Mesothelial cell of epicardium (in vitro differentiated cells): ENCODE data around the gene ARIH2. TPM values are rescaled to one million over a fixed set of nuclear protein-coding genes. Genes with fewer than 3 reads are reported as not detected.

ENCODE experiments used
- DNase-seq, 2 experiments: peaks; one replicate each; pipeline ENCODE4 v3.0.0; 2021; ENCODE audit warnings: low spot score in 2 of 2; ENCODE audit not compliant: unreplicated experiment in 2 of 2
- H3K27ac Mint-ChIP-seq: 2 replicates; pipeline ENCODE4 v1.8.0; 2021; ENCODE audit warnings: mixed read lengths
- H3K27me3 Mint-ChIP-seq: 2 replicates; pipeline ENCODE4 v1.8.0; 2021; ENCODE audit warnings: low read depth, mixed read lengths
- H3K36me3 Mint-ChIP-seq: 2 replicates; pipeline ENCODE4 v1.8.0; 2021; ENCODE audit warnings: mixed read lengths
- H3K4me1 Mint-ChIP-seq: 2 replicates; pipeline ENCODE4 v1.8.0; 2021; ENCODE audit warnings: mixed read lengths
- H3K4me3 Mint-ChIP-seq: 2 replicates; pipeline ENCODE4 v1.8.0; 2021; ENCODE audit warnings: mild to moderate bottlenecking, moderate library complexity, mixed read lengths
- H3K9me3 Mint-ChIP-seq: 2 replicates; pipeline ENCODE4 v1.8.0; 2021; ENCODE audit warnings: mixed read lengths
- CTCF ChIP-seq: fragments of 200-600 bp; sonication (generic); IDR thresholded peaks from one replicate; pipeline ENCODE4 v1.5.0; 2021; ENCODE audit warnings: antibody characterized with exemption; ENCODE audit not compliant: unreplicated experiment
- microRNA-seq: library from miRNA; unstranded; fragments of <30 nt; microRNA quantifications from one replicate; pipeline ENCODE4 v1.2.0, GENCODE V29; 2021; ENCODE audit warnings: inconsistent platforms, mixed read lengths
- total RNA-seq: library from RNA; stranded (reverse); gene quantifications from 3 replicates; pipeline ENCODE4 v1.2.1, GENCODE V29; 2021

ARIH2 gene
- total RNA-seq, 1 donor from 2014 or later = 102 TPM

GRCh38 chr3:49032646-49033304, 114.1 kb downstream of the ARIH2 start:
- Mint-ChIP-seq H3K4me3 (no peak overlapping the region), H3K27me3 (no peaks in the 10 kb centered on the region), H3K4me1 (peaks cover 16% of the 10 kb centered on the region), H3K9me3 (no peaks in the 10 kb centered on the region), H3K36me3 (peaks cover 21% of the 10 kb centered on the region), H3K27ac (no peak overlapping the region)
- TF ChIP-seq CTCF = no peak
- no peak for DNase-seq

- H3K4me1 Mint-ChIP-seq = peaks cover under 1% of the 10 kb centered on the region
- no peaks in the 10 kb centered on the region for H3K27me3 Mint-ChIP-seq
- peaks cover 21% of the 10 kb centered on the region for H3K36me3 Mint-ChIP-seq
- no peak for DNase-seq
- H3K27ac Mint-ChIP-seq = no peak overlapping the region
- no peak overlapping the region for H3K4me3 Mint-ChIP-seq
- H3K9me3 Mint-ChIP-seq = no peaks in the 10 kb centered on the region
- no peak for TF ChIP-seq CTCF
Observed at GRCh38 chr3:49034650-49035049, 116.0 kb downstream of the ARIH2 start.

GRCh38 chr3:49035281-49035680, 116.6 kb downstream of the ARIH2 start:
- TF ChIP-seq CTCF = no peak
- H3K27me3 Mint-ChIP-seq = no peaks in the 10 kb centered on the region
- H3K9me3 Mint-ChIP-seq = no peaks in the 10 kb centered on the region
- H3K4me3 Mint-ChIP-seq = no peak overlapping the region
- H3K4me1 Mint-ChIP-seq = no peaks in the 10 kb centered on the region
- H3K27ac Mint-ChIP-seq = no peak overlapping the region
- DNase-seq = no peak
- H3K36me3 Mint-ChIP-seq = peaks cover 24% of the 10 kb centered on the region

Small RNA genes within 50 kb of the gene (microRNA-seq; reads per million reads assigned to microRNA genes)
- 7,195 reads per million, percentile 94 among the genes with 10 or more reads in this experiment for gene MIR191
- 7,049 reads per million, percentile 94 among the genes with 10 or more reads in this experiment for gene MIR425

Other genes with a start within 250 kb of the ARIH2 start
- 30.7 to 33.5 TPM (median 31.9 TPM) in 3 replicates for gene NCKIPSD, start 232.9 kb upstream of the ARIH2 start, total RNA-seq
- 207 to 212 TPM (median 209 TPM) in 3 replicates for gene IP6K2, start 201.6 kb upstream of the ARIH2 start, total RNA-seq
- gene PRKAR2A, start 71.0 kb upstream of the ARIH2 start, total RNA-seq = 34.1 to 37.5 TPM (median 35.4 TPM) in 3 replicates
- gene SLC25A20, start 20.0 kb upstream of the ARIH2 start, total RNA-seq = 9.7 to 10.7 TPM (median 10.5 TPM) in 3 replicates
- 57.9 to 59.9 TPM (median 58.4 TPM) in 3 replicates for gene P4HTM, start 71.4 kb downstream of the ARIH2 start, total RNA-seq
- gene WDR6, start 88.5 kb downstream of the ARIH2 start, total RNA-seq = 384 to 409 TPM (median 396 TPM) in 3 replicates
- 22.1 to 24.2 TPM (median 23.4 TPM) in 3 replicates for gene DALRD3, start 99.7 kb downstream of the ARIH2 start, total RNA-seq
- gene NDUFAF3, start 103.3 kb downstream of the ARIH2 start, total RNA-seq = 61.4 to 63.4 TPM (median 62.0 TPM) in 3 replicates
- 207 to 217 TPM (median 216 TPM) in 3 replicates for gene IMPDH2, start 110.6 kb downstream of the ARIH2 start, total RNA-seq
- 130 to 133 TPM (median 132 TPM) in 3 replicates for gene QRICH1, start 175.2 kb downstream of the ARIH2 start, total RNA-seq
- 364 to 373 TPM (median 373 TPM) in 3 replicates for gene QARS1, start 185.9 kb downstream of the ARIH2 start, total RNA-seq
- 76.2 to 79.7 TPM (median 76.6 TPM) in 3 replicates for gene USP19, start 202.0 kb downstream of the ARIH2 start, total RNA-seq
- 335 to 359 TPM (median 348 TPM) in 3 replicates for gene LAMB2, start 214.2 kb downstream of the ARIH2 start, total RNA-seq
- 28.7 to 29.8 TPM (median 28.9 TPM) in 3 replicates for gene CCDC71, start 247.5 kb downstream of the ARIH2 start, total RNA-seq